Middle frontal gyrus (tissue), 1 donor: ENCODE measurements around the gene CCDC122.

Source experiments
- DNase-seq: peaks from one replicate; pipeline ENCODE4 v3.0.0-alpha.2; 2015; ENCODE audit warnings: low spot score; ENCODE audit errors: extremely low spot score

Gene CCDC122

DNA sequence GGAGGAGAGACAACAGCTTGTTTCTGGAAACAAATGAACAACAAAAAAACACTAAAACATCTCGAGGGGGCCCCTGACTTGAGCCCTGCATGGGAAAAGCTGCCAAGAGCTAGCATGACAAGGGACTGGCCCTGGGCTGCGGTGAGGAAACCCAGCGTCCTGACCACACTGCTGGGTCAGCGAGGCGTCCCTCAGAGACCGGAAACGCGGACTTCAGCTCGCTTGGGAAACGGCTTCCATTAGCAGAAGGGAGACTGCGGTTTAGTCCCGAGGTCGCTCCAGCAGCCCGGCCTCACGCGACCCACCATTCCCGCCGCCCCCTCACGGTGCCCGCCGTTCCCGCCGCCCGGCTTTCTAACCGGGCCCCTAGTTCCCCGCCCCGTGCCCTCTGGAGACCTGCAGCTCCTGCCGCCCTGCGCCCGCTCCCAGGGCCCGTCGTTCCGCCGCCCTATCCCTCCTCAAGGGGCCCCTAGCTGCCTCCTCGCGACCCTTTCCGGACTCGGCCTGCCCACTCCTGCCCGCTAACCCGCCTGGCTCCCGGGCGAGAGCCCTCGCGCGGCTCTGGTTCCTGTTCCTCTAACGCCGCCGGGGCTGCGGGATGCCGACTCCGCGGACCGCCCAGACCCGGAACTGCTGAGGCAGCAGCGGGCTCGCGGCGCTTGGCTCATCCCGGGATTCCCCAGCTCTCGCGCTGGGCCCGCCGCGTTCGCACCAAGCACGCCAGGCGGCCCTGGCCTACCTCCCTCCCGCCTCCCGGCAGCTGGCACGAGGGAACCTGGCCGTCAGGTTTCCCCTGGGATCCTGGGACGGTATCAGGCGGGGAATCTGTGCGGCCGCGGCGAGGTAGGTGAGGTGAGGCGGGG is at the start of gene CCDC122:
TSS of gene CCDC122 (minus strand) at position 849 of the 863 bp plus-strand sequence. CDS start 10,364 bp downstream, outside the sequence.
- DNase-seq: no peak

DNA sequence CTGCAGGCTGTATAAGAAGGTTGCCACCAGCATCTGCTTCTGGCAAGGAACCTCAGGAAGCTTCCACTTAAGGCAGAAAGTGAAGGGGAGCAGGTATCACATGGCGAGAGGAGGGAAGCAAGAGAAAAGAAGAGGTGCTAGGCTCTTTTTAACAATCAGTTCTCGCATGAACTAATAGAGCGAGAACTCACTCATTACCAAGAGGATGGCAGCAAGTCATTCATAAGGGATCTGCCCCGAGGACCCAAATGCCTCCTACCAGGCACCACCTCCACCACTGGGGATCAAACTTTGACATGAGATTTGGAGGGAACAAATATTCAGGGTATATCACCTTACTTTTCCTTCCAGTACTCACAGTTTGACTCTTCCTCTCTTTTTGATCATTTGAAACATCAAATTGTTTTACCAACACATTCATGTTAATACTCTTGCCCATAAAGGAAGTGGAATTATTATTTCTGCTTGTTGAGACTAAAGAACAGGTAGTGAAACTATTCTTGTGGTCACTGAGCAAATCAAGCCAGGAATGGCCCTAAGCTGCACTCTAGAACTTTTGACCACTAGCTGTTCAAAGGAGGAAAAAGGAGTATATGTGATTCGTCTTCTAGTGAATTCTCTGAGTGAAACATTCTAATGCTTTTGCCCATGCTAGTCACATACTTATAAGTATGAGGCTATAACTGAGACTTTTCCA is 45.2 kb upstream of the CCDC122 start:
- DNase-seq: no peak

DNA sequence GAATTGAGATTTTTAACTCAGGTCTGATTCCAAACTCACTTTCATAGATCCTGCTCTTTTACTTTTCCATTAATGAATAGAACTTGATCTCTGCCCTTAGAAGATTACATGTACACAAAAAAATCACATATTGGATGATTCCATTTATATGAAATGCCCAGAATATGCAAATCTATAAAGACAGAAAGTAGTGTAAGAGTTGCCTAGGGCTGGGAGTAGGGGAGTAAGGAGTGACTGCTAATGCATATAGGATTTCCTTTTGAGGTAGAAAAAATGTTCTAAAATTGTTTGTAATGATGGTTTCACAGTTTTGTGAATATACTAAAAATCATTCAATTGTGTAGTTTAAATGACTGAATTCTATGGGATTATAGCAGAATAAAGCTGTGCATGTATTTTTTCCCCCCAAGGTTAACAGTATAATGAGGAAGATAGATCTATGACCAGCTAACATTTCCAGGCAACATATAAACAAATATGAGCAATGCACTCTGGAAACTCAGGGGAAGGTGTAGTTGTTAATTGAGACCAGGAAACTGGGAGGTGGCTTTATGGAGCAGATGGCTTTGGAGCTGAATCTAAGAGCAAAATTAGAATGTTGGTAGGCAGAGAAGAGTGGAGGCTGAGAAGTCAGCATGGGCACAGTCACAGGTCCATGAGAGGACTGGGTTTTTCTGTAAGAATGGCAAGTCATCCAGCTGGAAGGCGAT is 41.6 kb upstream of the CCDC122 start:
- no peak for DNase-seq

- no peak for DNase-seq
Observed at GRCh38 chr13:43918636-43919035, 39.1 kb upstream of the CCDC122 start.

DNA sequence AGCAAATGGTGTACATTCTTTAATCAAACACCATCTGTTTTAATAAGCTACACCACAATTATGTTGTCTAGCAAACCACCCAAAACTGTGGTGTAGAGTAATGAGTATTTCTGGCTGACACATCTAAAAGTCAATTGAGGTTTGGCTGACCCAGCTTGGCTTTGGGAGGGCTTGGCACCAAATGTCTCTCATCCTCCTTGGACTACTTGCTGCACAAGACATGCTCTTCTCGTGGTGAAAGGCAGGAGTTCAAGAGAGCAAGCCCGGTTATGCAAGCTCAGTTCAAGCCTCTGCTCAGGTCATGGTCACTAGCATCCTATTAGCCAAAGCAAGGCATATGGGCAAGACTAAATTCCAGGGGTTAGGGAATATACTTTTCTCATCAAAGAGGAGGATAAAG is 37.3 kb upstream of the CCDC122 start:
- no peak for DNase-seq

DNA sequence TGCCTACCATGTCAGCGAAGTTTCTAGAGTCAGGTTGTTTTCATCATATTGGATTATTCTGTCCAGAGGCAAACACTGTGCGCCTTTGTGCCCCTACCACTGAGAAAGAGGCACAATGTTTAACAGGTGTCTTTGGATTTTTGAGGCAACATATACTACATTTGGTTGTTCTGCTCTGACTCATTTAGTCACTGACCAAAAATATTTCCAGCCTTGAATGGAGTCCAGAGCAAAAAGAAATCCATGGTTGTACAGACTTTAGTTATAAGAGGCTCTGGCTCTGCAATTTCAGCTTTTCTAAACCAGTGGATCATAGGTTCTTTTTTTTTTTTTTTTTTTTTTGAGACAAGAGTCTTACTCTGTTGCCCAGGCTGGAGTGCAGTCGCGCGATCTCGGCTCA is 35.9 kb upstream of the CCDC122 start:
- DNase-seq: no peak

- DNase-seq: no peak
Observed at GRCh38 chr13:43911871-43912270, 32.3 kb upstream of the CCDC122 start.

DNA sequence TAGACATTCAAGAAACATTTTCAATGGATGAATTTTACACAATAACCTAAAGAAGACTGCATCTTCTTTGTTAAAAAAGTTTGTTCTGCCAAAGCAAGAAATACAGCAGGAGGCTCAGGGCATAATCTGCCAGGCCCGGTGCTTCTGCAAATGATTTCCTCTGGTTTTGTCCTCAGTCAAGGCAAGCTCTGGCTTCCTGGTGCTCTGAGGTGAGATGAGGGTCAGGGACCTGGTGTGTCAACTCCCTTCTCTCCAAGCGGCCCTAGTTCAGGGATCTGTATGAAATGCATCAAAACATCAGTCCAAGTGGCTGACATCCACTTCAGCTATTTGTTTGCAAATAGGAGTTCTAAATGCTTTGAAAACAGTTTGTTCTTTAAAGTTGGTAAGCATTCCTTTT is 31.7 kb upstream of the CCDC122 start:
- no peak for DNase-seq

GRCh38 chr13:43910856-43911255 is 31.3 kb upstream of the CCDC122 start:
- DNase-seq: no peak

- peak; percentile 66 for DNase-seq
Observed at GRCh38 chr13:43908156-43909126, 28.9 kb upstream of the CCDC122 start.

DNA sequence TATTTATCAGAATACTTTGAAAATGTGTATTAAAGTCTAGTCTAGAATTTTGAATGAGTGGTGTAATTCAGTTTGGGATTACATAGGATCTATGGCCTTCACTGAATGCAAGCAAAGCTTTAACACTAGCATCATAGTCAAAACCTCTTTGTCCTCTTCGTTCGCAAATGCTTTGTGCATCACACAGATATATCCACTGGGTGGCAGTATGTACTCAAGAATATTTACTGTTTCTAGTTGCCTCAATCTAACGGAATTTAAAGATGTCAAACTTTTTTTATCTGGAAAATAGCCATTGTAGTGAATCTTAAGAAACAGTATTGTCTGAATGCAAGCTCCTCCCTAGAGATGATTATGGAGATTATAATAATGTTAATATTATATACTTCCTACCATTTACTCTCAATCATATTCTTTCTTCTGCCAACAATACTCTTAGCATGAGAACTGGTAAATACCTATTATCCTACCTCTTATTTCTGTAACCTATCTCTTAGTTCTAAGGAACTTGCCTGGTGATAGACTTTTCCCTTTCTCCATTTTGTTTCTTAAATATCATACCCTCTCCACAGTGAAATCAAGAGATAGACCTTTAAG is 26.0 kb upstream of the CCDC122 start:
- peak; percentile 54 for DNase-seq

DNA sequence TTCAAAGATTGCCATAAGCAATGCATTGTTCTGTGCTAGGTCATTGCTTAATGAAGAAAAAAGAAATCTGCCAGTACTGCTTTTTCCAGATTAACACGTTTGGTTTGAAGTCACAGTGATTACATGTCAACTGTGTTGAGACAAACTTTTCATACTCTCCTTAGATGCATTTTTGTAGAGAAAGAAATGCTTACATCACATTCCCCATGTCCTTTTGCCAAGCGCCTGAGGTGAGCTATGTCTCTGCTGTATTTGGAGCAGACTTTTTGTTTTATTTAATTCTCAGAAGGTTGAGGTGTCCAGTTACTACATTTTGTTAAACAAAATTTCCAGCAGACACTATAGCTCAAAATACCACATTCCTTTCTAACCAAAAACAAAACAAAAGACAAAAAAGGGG is 16.4 kb upstream of the CCDC122 start:
- no peak for DNase-seq

DNA sequence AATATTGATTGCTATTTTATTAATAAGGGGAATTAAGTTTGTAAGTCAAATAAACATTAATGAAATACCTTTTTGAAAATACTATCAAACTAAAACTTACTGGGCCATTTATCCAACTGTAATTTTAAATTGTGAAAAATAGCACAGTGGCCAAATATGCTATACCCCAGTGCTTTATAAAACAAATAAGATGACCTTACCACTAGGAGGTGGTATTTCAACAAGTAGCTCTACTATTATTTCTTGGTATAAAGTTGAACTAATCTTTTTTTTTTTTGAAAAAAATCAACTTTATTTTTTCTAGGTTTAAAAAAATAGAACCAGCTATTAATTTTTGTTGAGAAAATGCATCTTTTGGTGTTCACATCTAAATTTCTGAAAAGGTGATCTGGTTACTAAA is 14.9 kb upstream of the CCDC122 start:
- DNase-seq: no peak

GRCh38 chr13:43884222-43884621 is 4.7 kb upstream of the CCDC122 start:
- no peak for DNase-seq

- DNase-seq: no peak
Observed at GRCh38 chr13:43883631-43884030, 4.1 kb upstream of the CCDC122 start.

GRCh38 chr13:43881580-43881979 is 2.0 kb upstream of the CCDC122 start:
- DNase-seq: no peak

- no peak for DNase-seq
Observed at GRCh38 chr13:43880926-43881325, 1.4 kb upstream of the CCDC122 start.

GRCh38 chr13:43880214-43880855 is 795 bp upstream of the CCDC122 start:
- DNase-seq: no peak

DNA sequence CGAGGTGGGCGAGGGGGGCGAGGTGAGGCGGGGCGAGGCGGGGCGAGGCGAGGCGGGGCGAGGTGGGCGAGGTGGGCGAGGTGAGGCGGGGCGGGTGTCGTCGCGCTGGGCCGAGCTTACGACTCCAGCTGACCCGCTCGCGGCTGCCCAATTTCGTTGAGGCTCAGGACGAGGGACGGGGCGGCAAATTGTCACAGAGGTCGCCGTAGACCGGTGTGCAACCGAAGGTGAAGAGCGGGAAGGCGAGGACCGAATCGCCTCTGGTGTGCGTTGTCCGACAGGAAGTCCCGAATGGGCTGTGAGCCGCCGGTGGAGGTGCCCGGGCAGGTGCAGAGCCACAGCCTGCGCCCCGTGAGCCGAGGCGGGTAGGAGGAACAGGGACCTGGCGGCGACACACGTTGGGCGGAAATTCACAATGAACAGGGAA is 228 bp upstream of the CCDC122 start, which contains the start of gene LACC1:
TSS of gene LACC1 (plus strand) at position 150 of the 427 bp plus-strand sequence. CDS start 1,082 bp downstream, outside the sequence.
- no peak for DNase-seq

GRCh38 chr13:43877766-43878165 is 1.8 kb downstream of the CCDC122 start:
- DNase-seq: no peak
